TTC549 (cell line): ENCODE measurements around the gene ASAH2.
"Not testable (repeated sequence)": the region's sequence is repeated elsewhere in the genome, so short reads cannot be mapped to it uniquely, and the experiment has no call there.

Experiments used
- FAIRE-seq: peaks from 2 replicates; lab custom pipeline; 2012; peaks lifted over from hg19 to GRCh38; lab: Jason Lieb, UNC

Gene ASAH2

GRCh38 chr10:50251394-50251793 lies at the start of gene ASAH2:
TSS of gene ASAH2 (minus strand) at chr10:50251516. CDS start at chr10:50248610, 2,906 bp downstream.
- no peak for FAIRE-seq

- no peak for FAIRE-seq
Observed at GRCh38 chr10:50299948-50300669, 48.8 kb upstream of the ASAH2 start.

GRCh38 chr10:50295367-50295766 lies 44.1 kb upstream of the ASAH2 start:
- no peak for FAIRE-seq

GRCh38 chr10:50294582-50294981 lies 43.3 kb upstream of the ASAH2 start:
- FAIRE-seq = no peak

DNA sequence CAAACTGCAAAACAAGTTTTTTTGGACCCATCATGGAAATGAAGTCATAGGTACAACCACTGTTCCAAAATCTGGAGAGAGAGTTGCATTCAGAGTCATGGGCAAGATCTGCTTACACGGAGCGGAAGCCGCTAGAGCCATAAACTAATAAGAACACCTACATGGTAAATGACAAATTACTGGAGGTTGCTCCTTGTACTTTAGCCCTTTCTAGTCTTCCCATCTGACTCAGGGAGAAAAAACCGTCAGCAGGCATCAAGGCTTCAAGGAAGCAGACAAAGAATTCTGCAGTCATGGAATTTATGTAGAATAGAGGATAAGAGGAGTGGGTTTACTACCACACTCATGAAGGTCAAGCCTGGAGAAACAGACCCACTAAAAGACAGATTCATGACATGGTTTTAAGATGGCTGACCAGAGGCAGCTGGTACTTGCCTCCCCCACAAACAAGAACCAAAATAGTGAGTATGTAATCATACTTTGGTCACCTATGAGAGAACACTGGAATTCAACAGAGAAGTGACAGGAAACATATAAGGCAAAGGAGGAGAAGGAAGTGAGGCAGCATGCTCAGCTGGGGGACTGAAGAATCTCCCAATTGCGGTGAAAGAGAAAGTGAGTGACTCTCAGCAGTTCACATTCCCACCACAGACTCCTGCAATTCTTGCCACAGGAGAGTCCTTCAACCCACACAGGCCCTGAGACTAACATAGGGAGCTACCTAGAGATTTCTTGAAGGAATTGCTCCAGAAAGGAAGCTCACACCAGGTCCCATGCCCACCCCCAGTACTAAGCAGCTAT lies 42.4 kb upstream of the ASAH2 start:
- FAIRE-seq = no peak

DNA sequence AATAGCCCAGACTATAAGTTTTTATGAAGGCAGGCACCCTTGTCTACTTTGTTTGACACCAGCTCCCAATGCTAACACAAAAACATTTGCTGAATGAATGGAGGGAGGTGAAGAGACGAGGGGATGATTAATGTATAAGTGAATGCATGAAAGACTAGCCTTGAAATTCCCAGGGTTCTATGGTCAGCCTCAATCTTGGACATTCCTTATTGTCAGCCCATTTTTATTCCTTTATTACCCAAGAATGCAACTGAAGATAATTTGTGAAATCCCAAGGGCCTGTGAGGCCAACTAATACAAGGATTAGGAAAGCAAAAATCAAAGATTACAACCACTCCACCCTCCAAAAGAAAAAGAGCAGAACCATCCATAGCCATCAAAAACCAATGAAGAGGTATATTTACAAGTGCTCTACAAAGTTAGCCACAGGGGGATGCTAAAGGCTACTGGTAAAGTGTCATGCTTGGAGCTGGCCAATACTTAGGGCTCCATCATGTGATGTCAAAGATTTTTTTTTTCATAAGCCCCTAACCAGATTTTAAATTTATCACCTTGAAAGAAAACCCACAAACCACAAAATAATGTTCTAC lies 40.0 kb upstream of the ASAH2 start:
- no peak for FAIRE-seq

GRCh38 chr10:50289196-50289595 lies 37.9 kb upstream of the ASAH2 start:
- no peak for FAIRE-seq

DNA sequence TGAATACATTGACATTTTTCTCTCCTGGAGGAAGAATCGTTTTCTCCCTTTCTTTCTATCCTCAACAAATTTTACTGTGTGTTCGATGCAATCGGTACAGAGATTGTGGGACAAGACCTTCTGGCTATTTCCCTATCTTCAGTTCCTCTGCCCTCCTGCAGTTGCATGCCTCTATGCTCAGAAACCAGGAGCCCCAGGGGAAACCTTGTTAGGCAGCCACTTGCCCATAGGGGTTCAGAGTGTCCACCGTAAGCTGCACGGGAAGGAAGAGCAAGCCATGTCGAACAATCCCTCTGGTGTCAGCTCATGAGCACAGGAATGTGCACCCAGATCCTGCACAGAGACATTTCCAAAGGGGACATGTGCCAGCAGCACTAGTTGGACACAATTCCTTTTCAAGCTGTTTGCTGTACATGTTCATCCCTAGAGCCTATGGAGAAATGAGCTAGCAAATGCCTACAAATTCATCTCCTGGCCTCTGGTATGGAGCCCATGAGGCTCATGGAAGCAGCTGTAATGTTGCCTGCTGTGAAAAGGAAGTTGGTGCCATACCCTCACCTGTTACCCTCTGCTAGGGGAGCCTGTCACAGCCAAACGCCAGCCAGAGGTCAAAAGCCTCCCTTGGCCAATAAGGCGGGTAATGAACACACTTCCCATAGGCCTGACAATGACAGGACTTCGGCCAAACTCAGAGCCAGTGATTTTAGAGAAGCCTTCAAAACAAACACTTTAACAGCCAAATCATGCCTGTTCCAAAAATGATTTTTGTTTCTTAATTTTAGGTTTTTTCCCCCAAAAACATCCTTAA lies 35.9 kb upstream of the ASAH2 start:
- FAIRE-seq = no peak

GRCh38 chr10:50286517-50286916 lies 35.2 kb upstream of the ASAH2 start:
- no peak for FAIRE-seq

DNA sequence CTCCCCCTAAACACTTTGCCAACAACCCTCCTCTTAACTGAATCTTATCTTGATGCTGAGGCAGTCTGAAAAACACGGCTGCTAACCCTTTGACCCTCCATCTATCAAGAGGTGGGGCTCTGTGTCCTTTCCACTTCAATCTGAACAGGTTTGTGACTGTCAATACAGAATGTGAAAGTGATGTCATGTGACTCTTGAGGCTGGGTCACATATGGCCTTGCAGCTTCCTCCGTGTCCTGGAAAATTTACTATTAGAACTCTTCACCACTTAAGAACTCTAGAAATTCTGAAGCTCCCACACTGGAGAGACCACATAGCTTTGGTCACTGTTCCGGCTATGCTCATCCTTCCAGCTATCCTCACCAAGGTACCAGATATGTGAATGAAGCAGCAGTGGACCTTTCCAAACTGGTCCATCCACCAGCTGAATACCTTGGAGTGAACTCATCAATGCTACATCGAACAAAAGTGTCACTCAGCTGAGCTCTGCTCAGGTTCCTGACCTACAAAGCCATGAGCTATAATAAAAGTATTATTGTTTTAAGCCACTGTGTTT lies 30.7 kb upstream of the ASAH2 start:
- FAIRE-seq = no peak

GRCh38 chr10:50281210-50281966 lies 30.1 kb upstream of the ASAH2 start:
- FAIRE-seq = no peak

DNA sequence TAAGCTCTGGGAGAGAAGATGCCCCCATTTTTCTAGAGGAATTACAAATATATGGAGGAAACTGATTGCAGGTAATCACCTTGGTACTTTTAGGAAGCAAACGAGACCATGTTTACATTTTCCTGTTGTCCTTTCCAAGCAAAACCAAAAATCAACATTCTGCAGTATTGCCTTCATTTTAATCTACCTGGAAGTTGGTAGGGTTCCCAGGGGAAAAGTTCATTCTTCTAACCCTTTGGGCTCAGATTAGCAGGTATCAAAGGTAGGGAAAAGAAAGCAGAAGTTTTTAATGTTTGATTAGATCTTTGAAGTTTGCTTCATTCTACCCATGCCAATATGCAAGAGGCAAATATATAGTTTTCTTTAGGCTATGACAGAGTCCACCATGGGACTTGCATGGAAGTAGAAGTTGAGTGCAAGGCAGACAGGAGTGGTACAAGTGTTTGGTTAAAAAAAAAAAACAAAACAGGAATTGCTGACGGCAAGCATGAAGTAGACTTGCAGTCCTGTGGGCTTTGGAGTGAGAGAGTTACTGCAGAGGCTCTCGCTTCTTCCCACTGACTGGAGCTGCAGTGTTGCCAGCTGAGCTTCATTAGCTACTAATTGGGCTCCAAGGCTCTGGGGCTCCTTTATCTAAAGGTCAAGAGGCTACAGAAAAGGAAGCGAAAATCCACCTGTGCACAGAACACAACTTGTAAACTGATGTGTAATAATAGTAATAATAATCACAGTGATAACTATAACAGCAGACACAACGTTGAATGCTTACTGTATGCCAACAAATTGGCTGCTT lies 28.9 kb upstream of the ASAH2 start:
- FAIRE-seq = no peak

DNA sequence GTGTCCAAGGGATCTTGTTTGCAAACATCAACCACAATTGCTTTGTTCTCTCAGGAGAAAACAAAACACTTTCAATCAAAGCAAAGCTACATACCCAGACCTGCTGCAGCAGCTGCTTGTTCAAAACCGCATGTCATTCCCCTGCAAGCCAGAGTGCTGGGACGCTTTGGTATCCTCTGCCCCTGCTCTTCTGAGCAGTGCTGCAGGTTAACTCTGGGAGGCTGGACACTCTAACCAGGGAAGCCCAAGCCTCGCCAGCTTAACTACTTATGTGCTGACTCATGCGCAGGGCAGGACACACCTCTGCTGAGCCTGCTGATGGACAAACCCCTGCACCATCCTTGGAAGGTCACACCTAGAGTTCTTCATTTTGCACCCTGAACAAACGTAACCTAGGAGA lies 28.2 kb upstream of the ASAH2 start:
- no peak for FAIRE-seq

GRCh38 chr10:50275650-50276235 lies 24.4 kb upstream of the ASAH2 start:
- FAIRE-seq = no peak

DNA sequence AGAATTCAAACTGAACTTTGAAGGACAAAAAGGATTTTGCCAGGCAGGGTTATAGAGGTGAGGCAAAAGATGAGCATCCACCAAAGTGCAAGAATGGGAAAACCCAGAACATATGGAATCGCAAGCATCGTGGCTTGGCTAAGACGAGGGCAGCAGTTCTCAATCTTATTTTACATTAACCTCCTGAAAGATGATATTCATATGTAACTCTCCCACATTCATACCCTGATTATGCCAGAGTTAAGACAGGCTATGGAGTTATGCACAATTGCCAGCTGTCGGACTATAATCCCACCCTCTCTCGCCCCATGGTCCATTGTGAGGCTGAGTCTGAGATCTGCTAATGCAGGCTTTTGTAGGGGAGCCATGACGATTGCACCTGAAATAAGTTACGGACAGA lies 21.2 kb upstream of the ASAH2 start:
- FAIRE-seq = no peak

GRCh38 chr10:50271564-50272250 lies 20.4 kb upstream of the ASAH2 start:
- FAIRE-seq = no peak

GRCh38 chr10:50267877-50268276 lies 16.6 kb upstream of the ASAH2 start:
- not testable (repeated sequence) for FAIRE-seq

DNA sequence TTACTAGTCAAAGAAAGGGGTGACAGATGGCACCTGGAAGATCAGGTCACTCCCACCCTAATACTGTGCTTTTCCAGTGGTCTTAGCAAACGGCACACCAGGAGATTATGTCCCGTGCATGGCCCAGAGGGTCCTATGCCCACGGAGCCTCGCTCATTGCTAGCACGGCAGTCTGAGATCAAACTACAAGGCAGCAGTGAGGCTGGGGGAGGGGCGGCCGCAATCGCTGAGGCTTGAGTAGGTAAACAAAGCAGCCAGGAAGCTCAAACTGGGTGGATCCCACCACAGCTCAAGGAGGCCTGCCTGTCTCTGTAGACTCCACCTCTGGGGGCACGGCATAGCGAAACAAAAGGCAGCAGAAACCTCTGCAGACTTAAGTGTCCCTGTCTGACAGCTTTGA lies 11.3 kb upstream of the ASAH2 start:
- not testable (repeated sequence) for FAIRE-seq

DNA sequence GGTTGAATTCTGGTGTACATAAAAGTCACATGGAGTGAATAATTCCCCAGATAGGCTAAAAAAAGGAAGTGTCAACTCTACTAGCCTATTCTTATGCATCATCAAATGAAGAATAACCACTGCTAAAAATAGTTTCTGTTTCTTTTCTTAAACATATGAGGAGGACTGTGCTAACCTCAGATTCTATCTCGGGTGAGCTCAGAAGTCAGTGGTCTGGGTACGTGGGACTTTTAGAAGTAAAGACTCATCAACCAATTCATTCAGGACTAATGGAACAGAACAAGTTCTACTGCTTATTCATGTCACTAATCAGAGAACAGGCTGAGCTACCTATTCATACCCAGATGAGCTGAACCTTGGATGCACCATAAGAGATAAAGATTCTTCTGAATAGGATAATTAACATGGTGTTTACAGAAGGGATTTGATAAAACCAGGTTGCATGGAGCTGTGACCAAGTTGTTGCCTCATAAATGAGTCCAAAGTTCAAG lies 9.5 kb upstream of the ASAH2 start:
- no peak for FAIRE-seq
